Measurements from ENCODE around the gene AKR1C4. TPM values are rescaled to one million over a fixed set of nuclear protein-coding genes. Genes with fewer than 3 reads are reported as not detected.
A peak's percentile ranks its signal among the peaks of the same experiment; 100 is the strongest.
"Not testable (repeated sequence)": the region's sequence is repeated elsewhere in the genome, so short reads cannot be mapped to it uniquely, and the experiment has no call there.

AKR1C4 gene
- total RNA-seq, 1 donor from 2014 or later: not detected

DNA sequence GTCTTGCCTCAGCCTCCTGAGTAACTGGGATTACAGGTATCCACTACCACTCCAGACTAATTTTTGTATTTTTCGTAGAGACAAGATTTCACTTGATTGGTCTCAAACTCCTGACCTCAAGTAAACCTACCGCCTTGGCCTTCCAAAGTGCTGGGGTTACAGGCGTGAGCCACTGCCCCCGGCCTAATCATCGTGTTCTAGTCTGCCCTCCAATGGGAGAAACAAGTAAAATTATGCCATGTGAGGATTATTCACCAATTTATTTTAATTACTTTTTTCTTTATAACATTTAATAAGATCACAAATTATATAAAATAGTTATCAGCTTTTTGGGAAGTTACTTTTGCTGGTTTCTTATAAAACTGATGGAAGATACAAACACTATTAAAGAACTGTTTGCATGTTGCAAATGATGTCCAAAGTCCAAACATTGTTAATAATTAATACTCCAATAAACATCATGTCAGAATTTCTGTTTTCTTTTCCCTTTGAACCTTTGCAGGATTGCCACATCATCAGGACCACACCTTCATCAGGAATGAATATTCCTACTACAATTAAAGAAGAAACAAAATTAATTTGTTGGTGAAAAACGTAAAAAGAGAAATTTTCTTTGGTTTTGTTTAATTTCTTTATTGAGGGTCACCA is 786 bp upstream of the AKR1C4 start:
- DNase-seq (no peak), ATAC-seq (ENCODE audit: poor library complexity) (no peak)
- intact Hi-C loops (cut with DNase I): no loop called here

GRCh38 chr10:5198386-5198785 is 1.7 kb downstream of the AKR1C4 start:
- ATAC-seq (ENCODE audit: poor library complexity) (no peak), DNase-seq (no peak)
- intact Hi-C loops (cut with DNase I): no loop called here

GRCh38 chr10:5199398-5199797 is 2.8 kb downstream of the AKR1C4 start:
- intact Hi-C loops (cut with DNase I): no loop called here
- DNase-seq (no peak), ATAC-seq (ENCODE audit: poor library complexity) (no peak)

GRCh38 chr10:5206799-5207198 is 10.2 kb downstream of the AKR1C4 start:
- no peak for DNase-seq
- intact Hi-C loops (cut with DNase I): no loop called here
- ATAC-seq (ENCODE audit: poor library complexity): no peak

DNA sequence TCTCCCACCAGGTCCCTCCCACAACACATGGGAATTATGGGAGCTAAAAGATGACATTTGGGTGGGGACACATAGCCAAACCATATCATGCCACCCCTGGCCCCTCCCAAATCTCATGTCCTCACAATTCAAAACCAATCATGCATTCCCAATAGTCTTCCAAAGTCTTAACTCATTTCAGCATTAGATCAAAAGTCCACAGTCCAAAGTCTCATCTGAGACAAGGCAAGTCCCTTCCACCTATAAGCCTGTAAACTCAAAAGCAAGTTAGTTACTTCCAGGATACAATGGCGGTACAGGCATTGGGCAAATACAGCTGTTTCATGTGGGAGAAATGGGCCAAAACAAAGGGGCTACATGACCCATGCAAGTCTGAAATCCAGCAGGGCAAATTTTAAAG is 13.1 kb downstream of the AKR1C4 start:
- ATAC-seq (ENCODE audit: poor library complexity); DNase-seq; intact Hi-C loops (cut with DNase I): not testable (repeated sequence)

- ATAC-seq (ENCODE audit: poor library complexity); intact Hi-C loops (cut with DNase I); DNase-seq: not testable (repeated sequence)
These were observed 13.6 kb downstream of the AKR1C4 start for GRCh38 chr10:5210261-5210660.

DNA sequence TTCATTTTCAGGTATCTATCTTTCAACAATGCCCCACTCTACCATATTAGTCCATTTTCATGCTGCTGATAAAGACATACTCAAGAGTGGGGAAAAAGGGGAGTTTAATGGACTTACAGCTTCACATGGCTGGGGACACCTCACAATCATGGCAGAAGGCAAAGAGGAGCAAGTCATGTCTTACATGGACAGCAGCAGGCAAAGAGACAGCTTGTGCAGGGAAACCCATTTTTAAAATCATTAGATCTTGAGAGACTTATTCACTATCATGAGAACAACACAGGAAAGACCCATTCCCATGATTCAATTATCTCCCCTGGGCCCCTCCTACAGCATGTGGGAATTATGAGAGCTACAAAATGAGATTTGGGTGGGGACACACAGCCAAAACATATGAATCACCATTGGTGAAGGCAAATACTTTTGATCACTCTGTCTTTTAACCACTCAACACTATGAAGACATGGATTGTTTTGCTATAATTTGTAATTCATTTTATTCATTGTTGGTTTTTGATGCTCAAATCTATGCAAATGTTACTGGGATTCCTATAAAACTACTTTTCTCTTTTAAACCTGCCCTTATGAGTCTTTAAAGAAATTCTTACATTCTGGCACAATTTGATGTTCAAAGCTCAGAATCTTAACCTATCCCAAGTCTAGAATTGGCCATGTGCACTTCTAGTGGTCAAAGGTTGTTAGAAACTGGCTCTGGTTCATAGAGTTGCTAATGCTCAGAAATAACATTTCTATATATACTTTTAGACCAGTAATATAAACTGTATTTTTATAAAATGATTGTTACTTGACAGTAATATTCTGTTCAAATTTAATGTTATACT is 15.3 kb downstream of the AKR1C4 start:
- DNase-seq (no peak), ATAC-seq (ENCODE audit: poor library complexity) (no peak)
- intact Hi-C loops (cut with DNase I): no loop called here

DNA sequence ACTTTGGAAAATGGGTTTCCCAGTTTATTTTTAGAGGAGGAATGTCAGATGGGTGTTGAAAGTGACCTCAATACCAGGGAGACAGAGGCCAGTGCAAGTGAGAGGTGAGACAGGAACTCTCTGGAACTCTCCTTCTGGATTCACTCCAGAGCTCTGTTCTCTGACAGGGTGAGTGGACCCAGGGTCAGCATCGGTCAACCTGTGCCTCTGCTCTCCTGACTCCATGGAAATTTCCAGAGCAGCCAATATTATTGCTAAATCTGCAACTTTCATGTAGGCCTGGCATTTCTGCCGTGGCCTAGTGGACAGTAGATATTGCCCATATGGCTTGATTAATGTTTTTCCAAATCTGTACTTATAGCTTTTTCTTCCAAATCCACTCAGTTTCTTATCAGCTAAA is 20.2 kb downstream of the AKR1C4 start:
- DNase-seq: no peak
- ATAC-seq (ENCODE audit: poor library complexity): no peak
- intact Hi-C loops (cut with DNase I): no loop called here

DNA sequence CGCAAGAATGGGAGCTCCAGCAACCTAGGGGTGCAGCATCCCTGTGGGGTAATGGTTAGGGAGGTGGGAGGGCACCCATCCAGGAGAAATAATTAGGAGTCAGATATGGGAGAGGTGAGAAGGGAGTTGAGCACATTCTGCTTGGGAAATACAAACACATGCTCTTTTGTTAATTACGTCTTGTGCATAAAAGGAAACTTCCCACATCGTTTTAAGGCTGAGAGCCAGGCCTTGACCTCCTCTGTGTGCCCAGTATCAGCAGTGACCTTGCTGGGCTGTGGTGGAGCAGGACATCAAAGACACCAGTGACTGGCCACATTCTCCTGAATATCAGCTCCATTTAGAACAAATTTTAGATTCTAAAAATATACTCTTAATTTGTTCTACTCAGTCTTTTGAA is 22.6 kb downstream of the AKR1C4 start:
- ATAC-seq (ENCODE audit: poor library complexity) (no peak), DNase-seq (no peak)
- intact Hi-C loops (cut with DNase I): no loop called here

DNA sequence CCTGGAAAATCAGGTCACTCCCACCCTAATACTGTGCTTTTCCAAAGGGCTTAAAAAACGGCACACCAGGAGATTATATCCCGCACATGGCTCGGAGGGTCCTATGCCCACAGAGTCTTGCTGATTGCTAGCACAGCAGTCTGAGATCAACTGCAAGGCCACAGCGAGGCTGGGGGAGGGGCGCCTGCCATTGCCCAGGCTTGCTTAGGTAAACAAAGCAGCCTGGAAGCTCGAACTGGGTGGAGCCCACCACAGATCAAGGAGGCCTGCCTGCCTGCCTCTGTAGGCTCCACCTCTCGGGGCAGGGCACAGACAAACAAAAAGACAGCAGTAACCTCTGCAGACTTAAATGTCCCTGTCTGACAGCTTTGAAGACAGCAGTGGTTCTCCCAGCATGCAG is 26.3 kb downstream of the AKR1C4 start:
- ATAC-seq (ENCODE audit: poor library complexity); intact Hi-C loops (cut with DNase I); DNase-seq: not testable (repeated sequence)

- ATAC-seq (ENCODE audit: poor library complexity): no peak
- intact Hi-C loops (cut with DNase I): no loop called here
- DNase-seq: no peak
These were observed 32.4 kb downstream of the AKR1C4 start for GRCh38 chr10:5229019-5229418.

DNA sequence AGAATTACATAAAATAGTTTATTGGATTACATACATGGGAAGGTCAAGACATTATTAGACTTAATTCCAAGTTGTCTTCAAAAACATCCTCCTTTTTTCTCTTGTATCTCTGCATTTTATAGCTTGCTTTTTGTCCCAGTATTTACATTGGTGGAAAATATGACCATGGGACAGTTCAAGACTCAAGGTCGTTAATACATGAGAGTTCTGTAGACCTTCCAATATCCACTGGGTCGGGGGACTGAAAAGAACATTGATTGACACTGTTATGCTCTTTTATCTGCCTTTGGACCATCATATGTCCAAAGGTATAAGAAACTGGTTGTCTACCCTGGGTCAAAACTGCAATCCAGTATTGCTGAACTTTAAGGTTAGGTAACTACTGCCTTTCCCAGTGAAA is 36.7 kb downstream of the AKR1C4 start:
- DNase-seq (no peak), ATAC-seq (ENCODE audit: poor library complexity) (no peak)
- intact Hi-C loops (cut with DNase I): no loop called here

DNA sequence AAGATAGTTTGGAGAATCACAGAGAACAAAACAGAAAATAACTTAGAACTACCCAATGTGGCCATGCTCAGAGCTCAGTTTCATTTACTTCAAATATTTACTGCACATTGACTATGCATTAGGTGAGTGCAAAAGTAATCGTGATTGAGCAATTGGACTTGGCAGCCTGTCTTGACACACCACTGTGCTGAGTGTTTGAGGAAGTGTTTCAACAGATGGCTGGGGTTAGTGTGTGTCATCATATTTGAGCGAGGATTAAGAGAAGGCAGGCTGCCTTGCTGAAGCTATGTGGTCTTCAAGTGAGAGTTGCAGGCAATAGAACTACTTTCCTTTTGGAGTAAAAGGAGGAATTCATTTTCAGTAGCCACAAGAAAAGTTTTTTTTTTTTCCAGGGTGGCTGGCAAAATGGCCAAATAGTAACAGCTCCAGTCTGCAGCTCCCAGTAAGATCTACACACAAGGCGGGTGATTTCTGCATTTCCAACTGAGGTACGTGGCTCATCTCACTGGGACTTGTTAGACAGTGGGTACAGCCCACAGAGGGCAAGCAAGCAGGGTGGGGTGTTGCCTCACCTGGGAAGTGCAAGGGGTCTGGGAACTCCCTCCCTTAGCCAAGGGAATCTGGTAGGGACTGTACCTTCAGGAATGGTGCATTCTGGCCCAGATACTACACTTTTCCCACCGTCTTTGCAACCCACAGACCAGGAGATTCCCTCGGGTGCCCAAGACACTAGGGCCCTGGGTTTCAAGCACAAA is 37.6 kb downstream of the AKR1C4 start:
- DNase-seq (no peak), ATAC-seq (ENCODE audit: poor library complexity) (peak; percentile 84)
- intact Hi-C loops (cut with DNase I): no loop called here

- intact Hi-C loops (cut with DNase I); DNase-seq; ATAC-seq (ENCODE audit: poor library complexity): not testable (repeated sequence)
These were observed 40.9 kb downstream of the AKR1C4 start for GRCh38 chr10:5237541-5237940.

- intact Hi-C loops (cut with DNase I): no loop called here
- DNase-seq (no peak), ATAC-seq (ENCODE audit: poor library complexity) (no peak)
These were observed 45.9 kb downstream of the AKR1C4 start for GRCh38 chr10:5242585-5242984.

- ATAC-seq (ENCODE audit: poor library complexity) (no peak), DNase-seq (no peak)
- intact Hi-C loops (cut with DNase I): no loop called here
These were observed 46.9 kb downstream of the AKR1C4 start for GRCh38 chr10:5243521-5243987.

GRCh38 chr10:5252177-5253037 is 55.8 kb downstream of the AKR1C4 start:
- intact Hi-C loops (cut with DNase I): no loop called here
- DNase-seq: no peak
- no peak for ATAC-seq (ENCODE audit: poor library complexity)

DNA sequence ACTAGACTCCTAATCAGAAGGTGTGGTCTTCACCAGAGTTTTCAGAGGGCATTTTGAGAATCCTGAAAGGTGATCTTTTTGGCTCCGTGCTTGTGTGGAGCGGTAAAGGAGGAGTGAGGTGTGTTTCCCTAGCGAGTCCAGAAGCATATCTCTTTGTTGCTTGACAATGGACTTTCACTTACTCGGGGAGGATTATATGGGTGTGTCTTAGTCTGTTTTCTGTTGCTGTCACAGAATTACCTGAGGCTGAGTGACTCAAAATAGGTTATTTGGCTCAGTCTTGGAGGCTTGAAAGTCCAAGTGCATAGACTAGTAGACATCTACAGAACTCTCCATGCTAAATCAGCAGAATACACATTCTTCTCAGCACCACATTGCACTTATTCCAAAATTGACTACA is 57.9 kb downstream of the AKR1C4 start:
- no peak for DNase-seq
- ATAC-seq (ENCODE audit: poor library complexity): no peak
- intact Hi-C loops (cut with DNase I): no loop called here
